Measurements from ENCODE around the gene PDLIM5.
"Not testable (repeated sequence)": the region's sequence is repeated elsewhere in the genome, so short reads cannot be mapped to it uniquely, and the experiment has no call there.

PDLIM5 gene

GRCh38 chr4:94660614-94661013 lies 208.9 kb downstream of the PDLIM5 start:
- DNase-seq (ENCODE audit: low read depth), result no peak
- H3K4me3 ChIP-seq (ENCODE audit: low read depth, low read length), result no peak overlapping the region
- no peak for TF ChIP-seq CTCF (IDR thresholded peaks at IDR 0.05; ENCODE audit: insufficient read depth, low read depth, low read length, missing control alignments)

GRCh38 chr4:94665021-94665420 lies 213.3 kb downstream of the PDLIM5 start:
- not testable (repeated sequence) for H3K4me3 ChIP-seq (ENCODE audit: low read depth, low read length); DNase-seq (ENCODE audit: low read depth)

GRCh38 chr4:94665500-94666404 lies 214.0 kb downstream of the PDLIM5 start:
- no peak for TF ChIP-seq CTCF (IDR thresholded peaks at IDR 0.05; ENCODE audit: insufficient read depth, low read depth, low read length, missing control alignments)
- no peak overlapping the region for H3K4me3 ChIP-seq (ENCODE audit: low read depth, low read length)
- DNase-seq (ENCODE audit: low read depth), result no peak

- no peak for TF ChIP-seq CTCF (IDR thresholded peaks at IDR 0.05; ENCODE audit: insufficient read depth, low read depth, low read length, missing control alignments)
- DNase-seq (ENCODE audit: low read depth), result no peak
- H3K4me3 ChIP-seq (ENCODE audit: low read depth, low read length), result no peak overlapping the region
Observed at GRCh38 chr4:94668724-94669123, 217.0 kb downstream of the PDLIM5 start.

GRCh38 chr4:94669672-94670664 lies 218.2 kb downstream of the PDLIM5 start:
- H3K4me3 ChIP-seq (ENCODE audit: low read depth, low read length), result no peak overlapping the region
- no peak for TF ChIP-seq CTCF (IDR thresholded peaks at IDR 0.05; ENCODE audit: insufficient read depth, low read depth, low read length, missing control alignments)
- no peak for DNase-seq (ENCODE audit: low read depth)

- TF ChIP-seq CTCF (IDR thresholded peaks at IDR 0.05; ENCODE audit: insufficient read depth, low read depth, low read length, missing control alignments), result no peak
- no peak overlapping the region for H3K4me3 ChIP-seq (ENCODE audit: low read depth, low read length)
- DNase-seq (ENCODE audit: low read depth), result no peak
Observed at GRCh38 chr4:94671113-94671512, 219.4 kb downstream of the PDLIM5 start.

- DNase-seq (ENCODE audit: low read depth), result no peak
- no peak overlapping the region for H3K4me3 ChIP-seq (ENCODE audit: low read depth, low read length)
- TF ChIP-seq CTCF (IDR thresholded peaks at IDR 0.05; ENCODE audit: insufficient read depth, low read depth, low read length, missing control alignments), result no peak
Observed at GRCh38 chr4:94673961-94674360, 222.2 kb downstream of the PDLIM5 start.
